ENCODE measurements around the gene SPATA6.
"Not testable (repeated sequence)": the region's sequence is repeated elsewhere in the genome, so short reads cannot be mapped to it uniquely, and the experiment has no call there.

SPATA6 gene

DNA sequence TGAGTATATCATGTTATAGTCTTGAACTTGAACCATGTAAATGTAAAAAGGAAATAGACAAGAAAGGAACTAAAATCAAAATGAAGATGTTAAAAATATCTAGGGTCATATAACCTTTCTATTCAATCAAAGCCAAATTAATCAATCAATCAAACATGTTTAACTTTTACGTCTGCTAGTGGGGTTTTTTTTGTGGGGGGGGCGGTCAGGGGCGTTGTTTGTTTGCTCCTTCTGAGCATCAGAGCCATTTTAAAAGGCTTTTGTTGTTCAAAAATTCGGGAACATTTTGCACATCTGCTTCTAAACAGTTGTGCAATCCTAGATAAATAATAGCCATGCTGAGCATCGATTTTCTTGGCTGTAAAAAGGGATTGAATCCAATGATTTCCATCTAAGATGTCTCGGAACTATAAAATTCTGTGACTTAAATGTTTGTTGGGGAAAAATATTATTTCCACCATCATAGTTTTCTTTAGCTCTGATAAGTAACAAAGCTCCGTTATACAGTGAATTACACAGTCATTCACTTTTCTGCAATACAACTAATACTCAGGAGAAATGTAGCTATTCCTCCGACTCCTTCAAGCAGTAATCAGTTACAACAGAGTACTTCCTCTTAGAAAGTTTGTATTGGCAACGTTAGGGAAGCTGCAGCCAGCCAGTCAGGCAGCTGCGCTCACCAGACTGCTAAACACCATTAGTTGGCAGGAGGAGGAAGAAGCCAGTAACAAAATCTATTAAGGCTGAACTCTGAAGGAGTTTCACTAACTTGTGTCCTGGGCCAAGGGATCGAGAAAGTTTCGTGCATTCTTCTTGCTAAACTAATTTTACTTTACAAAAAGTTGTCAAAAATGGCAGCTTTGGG, 2.2 kb downstream of the SPATA6 start:
- Histone ChIP-seq H3K27ac (peak overlapping the region in 18 of 21 experiments; percentile 4 to 95 (median 65)), H3K4me3 (peak overlapping the region in 2 of 7 experiments; percentile 74 to 89)

DNA sequence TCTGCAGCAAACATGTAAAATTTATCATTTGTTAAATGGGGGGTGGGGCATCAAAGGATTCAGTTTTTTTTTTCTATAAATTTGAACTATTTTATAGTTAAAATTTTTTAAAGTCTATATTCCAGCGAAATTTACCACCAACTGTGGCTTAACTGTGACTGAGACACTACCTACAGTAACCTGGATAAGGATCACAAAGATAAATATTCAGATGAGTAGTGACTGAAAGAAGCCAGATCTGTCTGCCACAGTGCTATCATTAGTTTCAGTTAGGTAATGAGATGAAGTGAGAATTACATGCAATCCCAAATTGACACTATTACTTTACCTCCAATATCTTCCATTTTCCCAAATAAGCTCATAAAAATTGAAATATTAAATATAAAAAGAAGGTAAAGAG, 5.4 kb downstream of the SPATA6 start:
- Histone ChIP-seq H3K27ac (no peak overlapping the region), H3K4me3 (no peak overlapping the region)

DNA sequence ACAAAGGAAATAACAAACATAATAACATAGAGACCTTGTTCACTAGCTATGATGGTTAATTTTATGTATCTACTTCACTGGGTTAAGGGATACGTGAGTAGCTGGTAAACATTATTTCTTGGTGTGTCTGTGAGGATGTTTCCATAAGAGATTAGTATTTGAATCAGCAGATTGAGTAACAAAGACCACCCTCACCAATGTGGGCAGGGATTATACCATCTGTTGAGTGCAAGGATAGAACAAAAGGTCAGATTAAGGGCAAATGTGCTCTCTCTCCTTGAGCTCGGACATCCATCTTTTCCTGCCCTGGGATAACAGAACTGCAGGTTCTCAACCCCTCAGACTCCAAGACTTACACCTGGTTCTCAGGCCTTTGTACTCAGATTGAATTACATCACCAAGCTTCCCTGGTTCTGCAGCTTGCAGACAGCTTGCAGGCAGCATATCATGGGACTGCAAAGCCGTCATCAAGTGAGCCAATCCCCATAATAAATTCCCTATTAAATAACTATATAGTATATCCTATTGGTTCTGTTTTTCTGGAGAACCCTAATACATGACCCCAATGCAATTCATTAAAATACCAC, 9.2 kb downstream of the SPATA6 start:
- H3K4me3 ChIP-seq = no peak overlapping the region
- H3K27ac ChIP-seq = no peak overlapping the region

DNA sequence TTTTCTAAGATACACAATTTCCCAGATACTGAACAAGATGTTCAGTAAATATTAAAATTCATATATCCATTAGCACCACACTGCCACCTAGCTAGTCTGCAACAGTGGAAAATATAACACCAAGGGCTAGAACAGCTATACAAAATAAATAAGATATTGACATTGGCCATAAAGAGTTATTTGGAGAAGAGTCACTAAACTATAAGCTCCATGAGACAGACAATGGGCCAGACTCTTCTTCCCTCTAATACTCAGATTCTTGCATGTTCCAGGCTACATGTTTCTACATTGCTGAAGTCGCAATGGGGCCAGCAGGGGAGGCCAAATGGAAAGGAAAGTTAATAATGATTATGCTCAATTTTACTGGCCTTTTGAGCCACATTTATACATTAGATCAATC, 21.5 kb downstream of the SPATA6 start:
- Histone ChIP-seq H3K4me3 (no peak overlapping the region), H3K27ac (no peak overlapping the region)

DNA sequence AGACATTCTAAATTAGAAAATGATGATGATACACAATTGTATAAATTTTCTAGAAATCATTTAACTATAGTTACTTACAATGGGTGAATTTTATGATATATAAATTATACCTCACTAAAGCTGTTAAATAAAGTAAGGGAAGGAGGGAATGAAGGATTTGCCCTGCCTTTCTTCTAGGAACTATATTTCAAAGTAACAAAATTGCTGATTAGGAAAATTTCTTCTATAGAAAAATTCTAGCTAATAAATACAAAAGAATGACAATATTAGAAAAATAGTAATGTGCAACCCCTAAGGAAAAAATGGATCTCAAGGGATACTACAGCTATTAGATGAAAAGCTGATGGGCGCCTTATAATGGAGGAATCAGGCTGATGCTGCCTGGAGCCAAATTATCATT, 23.1 kb downstream of the SPATA6 start:
- Histone ChIP-seq H3K27ac (no peak overlapping the region), H3K4me3 (no peak overlapping the region)

DNA sequence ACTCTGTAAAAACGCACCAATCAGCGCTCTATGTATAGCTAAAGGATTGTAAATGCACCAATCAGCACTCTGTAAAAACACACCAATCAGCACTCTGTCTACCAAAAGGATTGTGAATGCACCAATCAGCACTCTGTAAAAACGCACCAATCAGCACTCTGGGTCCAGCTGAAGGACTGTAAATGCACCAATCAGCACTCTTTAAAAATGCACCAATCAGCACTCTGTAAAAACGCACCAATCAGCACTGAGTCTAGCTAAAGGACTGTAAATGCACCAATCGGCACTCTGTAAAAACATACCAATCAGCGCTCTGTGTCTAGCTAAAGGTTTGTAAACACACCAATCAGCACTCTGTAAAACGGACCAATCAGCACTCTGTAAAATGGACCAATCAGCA, 27.8 kb downstream of the SPATA6 start:
- H3K27ac ChIP-seq, H3K4me3 ChIP-seq: not testable (repeated sequence)

DNA sequence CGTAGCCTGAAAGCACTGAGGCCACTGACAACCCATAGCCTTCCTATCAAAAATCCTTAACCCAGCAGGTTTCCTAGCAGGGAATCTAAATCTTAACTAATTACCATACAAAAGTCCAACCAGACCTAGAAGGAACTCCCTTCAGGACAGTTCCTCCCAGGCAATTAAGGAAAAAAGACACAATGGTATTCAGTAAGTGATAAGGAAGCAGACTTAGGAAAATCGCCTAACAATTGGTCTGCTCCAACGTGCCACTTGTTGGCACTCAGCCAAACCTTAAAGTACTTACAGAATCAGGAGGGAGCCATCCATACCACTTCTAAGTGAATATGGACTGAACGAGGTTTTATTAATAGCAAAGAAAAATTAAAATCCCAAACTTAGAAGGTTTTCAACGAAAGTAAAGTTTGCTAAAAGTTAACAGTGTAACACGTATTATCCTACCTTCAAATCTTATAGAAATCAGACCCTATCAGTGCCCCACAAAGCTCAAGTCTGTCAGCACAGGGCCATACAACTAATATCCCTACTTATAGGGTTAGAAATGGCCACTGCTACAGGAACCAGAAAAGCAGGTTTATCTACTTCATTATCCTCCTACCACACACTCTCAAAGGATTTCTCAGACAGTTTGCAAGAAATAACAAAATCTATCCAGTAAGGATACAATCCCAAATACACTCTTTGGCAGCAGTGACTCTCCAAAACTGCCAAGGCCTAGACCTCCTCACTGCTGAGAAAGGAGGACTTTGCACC, 29.0 kb downstream of the SPATA6 start:
- Histone ChIP-seq H3K27ac (no peak overlapping the region), H3K4me3 (no peak overlapping the region)

DNA sequence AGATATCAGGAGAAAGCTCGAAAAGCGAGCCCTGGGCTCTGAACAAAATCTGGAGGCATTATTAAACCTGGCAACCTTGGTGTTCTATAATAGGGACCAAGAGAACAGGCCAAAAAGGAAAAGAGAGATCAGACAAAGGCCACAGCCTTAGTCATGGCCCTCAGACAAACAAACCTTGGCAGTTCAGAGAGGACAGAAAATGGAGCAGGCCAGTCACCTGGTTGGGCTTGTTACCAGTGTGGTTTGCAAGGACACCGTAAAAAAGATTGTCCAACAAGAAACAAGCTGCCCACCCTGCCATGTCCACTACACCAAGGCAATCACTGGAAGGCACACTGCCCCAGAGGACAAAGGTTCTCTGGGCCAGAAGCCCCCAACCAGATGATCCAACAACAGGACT, 31.2 kb downstream of the SPATA6 start:
- H3K4me3 ChIP-seq, H3K27ac ChIP-seq: not testable (repeated sequence)

DNA sequence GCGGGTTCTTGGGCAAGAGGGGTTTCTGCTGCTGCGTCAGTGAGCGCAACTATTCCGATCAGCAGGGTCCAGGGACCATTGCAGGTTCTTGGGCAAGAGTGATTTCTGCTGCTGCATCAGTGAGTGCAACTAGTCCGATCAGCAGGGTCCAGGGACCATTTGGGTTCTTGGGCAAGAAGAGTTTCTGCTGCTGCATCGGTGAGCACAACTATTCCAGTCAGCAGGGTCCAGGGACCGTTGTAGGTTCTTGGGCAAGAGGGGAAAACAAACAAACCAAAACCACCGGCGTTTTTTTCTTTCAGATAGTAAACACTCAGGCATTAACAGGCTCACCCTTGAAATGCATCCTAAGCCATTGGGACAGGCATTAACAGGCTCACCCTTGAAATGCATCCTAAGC, 32.6 kb downstream of the SPATA6 start:
- Histone ChIP-seq H3K27ac (no peak overlapping the region), H3K4me3 (no peak overlapping the region)

DNA sequence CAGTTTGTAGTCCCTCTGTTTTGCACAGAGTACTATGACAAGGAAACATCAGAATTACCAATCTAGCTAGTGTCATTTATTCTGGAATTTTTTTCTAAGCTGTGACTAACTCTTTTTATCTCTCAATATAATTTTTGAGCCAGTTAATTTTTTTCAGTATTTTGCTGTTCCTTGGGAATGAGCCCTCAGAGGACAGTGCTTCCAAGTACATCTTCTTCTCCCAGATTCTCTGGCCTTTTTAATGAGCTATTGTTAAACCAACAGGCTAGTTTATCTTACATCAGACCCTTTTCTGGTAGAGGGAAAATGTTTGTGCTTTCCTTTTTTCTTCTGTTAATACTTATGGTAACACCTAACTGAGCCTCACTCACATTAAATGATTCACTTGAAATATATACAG, 34.6 kb downstream of the SPATA6 start:
- not testable (repeated sequence) for H3K4me3 ChIP-seq, H3K27ac ChIP-seq

DNA sequence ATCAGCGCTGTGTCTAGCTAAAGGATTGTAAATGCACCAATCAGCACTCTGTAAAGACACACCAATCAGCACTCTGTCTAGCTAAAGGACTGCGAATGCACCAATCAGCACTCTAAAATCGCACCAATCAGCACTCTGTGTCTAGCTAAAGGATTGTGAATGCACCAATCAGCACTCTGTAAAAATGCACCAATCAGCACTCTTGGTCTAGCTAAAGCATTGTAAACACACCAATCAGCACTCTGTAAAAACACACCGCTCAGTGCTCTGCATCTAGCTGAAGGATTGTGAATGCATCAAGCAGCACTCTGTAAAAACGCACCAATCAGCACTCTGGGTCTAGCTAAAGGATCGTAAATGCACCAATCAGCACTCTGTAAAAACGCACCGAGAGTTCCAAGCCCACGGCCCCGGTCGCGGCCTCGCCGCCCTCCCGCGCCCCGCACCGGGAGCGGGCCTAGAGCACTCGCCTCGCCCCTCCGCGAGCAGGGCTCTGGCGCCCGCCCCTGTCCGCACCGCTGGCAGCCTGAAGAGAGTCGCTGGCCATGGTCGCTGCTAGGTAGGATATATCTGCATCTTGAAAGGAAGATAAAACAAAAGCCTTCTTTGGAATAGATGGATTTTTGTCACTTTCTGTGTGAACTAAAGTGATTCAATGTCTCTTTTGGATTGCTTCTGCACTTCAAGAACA, 36.5 kb downstream of the SPATA6 start:
- not testable (repeated sequence) for H3K27ac ChIP-seq, H3K4me3 ChIP-seq

DNA sequence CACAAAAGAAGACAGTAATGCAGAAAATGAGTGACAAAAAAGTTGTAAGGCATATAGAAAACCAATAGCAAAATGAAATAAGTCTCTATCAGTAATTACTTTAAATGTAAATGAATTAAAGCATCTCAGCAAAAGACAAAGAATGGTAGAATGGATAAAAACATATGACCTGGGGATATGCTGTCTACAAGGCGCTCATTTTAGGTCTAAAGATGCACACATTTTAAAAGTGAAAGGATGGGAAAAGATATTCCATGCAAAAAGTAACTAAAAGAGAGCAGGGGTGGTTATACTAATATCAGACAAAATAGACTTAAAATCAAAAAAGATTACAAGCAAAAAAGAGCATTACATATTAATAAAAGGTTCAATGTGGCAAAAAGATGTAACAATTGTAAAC, 41.2 kb downstream of the SPATA6 start:
- no peak overlapping the region for H3K27ac ChIP-seq
- no peak overlapping the region for H3K4me3 ChIP-seq

DNA sequence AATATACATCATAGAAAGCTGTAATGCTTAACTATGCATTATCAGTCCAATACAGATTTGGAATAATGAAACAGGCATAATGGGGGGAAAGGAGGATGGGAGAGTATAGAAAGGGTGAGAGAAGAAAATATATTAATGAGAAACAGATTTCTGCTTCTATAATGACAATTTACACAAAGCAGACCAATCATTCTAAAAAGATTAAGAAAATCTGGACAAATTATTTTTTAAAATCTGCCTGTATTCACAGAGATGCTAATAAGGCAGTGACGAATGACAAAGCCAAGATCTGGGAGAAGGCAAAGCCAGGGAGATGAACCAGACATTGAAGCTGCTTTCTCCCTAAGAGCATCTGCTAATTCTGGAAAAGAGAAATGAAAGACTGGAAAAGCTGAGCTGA, 50.0 kb downstream of the SPATA6 start:
- H3K27ac ChIP-seq = no peak overlapping the region
- H3K4me3 ChIP-seq = no peak overlapping the region

DNA sequence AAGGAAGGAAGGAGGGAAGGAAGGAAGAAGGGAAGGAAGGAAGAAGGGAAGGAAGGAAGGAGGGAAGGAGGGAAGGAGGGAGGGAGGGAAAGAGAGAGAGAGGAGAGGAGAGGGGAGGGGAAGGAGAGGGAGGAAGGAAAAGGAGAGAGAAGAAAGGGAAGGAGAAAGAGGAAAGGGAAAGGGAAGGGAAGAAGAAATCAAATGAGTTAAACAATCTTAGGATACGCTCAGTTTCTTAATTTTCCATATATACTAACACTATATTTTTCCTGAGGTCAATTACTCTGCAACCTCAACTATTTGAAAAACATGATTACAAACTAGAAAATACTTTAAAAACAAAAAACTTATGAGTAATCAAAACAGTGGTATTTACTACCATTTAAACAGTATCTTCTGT, 53.3 kb downstream of the SPATA6 start:
- Histone ChIP-seq H3K27ac (no peak overlapping the region), H3K4me3 (no peak overlapping the region)

DNA sequence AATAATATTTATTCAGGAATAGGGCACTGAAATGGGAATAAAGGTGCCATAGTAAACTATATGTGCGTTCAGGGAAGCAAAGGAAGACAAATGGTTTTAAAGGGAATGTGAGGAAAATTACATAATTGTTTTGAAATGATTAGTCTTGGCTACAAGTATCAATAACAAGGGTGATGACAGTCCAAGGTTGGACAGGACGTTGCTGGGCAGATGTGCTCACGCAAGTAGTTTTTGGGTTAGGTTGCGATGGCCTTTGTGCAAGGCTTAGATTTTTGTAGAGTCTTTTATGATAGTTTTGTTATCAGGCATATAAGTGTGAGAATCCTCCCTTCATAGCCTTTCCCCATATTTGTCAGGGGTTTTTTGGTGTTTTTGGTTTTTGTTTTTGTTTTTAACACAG, 57.0 kb downstream of the SPATA6 start:
- Histone ChIP-seq H3K4me3 (no peak overlapping the region), H3K27ac (no peak overlapping the region)

DNA sequence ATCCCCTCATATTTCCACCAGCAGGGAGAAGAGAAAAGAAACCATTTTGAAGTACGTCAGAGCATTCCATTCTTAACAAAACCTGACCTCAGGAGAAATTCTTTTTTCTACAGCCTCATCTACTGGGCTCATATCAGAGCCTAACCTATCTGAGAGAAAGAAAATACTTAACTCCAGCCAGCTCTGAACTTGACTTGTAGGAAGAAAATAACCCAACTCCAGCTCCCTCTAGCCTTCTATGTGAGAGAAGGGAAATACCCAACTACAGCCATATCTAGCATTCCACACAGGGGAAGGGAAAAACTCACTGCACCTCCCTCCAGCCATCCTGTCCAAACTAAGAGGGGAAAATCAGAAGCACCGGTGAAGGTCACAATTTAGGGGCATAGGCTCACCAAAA, 57.7 kb downstream of the SPATA6 start:
- Histone ChIP-seq H3K4me3 (no peak overlapping the region), H3K27ac (no peak overlapping the region)

DNA sequence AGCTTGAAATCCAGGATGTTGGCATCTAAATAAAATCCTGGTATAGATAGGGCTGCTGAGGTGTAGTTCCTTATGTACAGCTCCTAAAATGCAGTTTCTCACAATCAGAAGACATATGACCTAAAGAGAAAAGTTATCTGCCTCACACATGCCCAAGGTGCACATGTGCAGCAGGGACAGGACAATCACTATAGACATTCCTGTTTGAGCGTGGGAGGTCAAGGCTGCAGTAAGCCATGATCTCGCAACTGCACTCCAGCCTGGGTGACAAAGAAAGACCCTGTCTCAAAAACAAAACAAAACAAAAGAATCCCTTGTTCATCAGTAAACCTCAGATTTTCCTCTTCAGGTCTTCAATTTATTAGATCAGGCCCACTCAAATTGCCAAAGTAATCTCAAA, 66.1 kb downstream of the SPATA6 start:
- H3K27ac ChIP-seq = no peak overlapping the region
- H3K4me3 ChIP-seq = no peak overlapping the region

DNA sequence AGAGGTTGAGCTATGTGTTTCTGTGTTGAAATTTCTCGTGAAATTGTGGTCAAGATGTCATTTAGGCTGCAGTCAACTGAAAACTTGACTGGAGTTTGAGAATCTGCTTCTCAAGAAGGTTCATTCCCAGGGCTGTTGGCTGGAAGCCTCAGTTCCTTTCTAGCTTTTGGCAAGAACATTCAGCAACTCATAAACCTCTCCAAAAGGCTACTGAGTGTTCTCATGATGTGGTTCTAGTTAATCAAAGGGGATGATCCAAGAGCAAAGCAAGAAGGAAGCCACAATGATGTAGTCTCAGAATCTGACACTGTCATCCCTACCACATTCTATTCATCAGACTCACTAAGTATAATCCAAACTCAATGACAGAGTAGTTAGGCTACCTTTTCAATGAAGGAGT, 66.6 kb downstream of the SPATA6 start:
- no peak overlapping the region for H3K4me3 ChIP-seq
- no peak overlapping the region for H3K27ac ChIP-seq

DNA sequence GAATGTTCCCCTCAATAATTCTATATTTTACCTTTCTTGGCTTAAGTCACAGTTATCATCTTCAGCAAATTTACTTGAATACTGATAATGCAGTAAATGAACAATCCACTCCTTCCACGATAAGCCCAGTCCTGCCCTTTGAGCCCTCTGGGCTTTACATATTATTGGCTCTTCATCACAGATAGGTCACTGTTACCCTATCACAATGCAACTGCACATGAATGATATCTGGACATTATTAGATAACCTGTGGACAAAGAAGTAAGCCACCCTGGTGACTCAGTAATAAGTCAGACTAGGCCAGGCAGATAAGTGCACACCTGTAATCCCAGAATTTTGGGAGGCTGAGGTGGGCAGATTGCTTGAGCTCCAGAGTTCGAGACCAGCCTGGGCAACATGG, 69.4 kb downstream of the SPATA6 start:
- Histone ChIP-seq H3K4me3 (no peak overlapping the region), H3K27ac (no peak overlapping the region)

DNA sequence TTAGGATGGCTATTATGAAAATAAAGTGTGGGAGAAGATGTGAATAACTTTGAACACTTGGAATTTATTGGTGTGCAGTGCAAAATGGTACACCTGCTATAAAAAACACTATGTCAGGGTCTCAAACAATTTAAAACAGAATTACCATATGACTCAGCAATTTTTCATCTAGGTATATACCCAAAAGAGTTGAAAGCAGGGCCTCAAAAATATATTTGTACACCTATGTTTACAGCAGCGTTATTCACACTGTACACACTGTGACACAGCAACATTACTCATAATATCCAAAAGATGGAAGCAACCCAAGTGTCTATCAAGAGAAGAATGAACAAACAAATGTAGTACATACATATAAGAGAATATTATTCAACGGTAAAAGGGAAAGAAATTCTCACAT, 75.8 kb downstream of the SPATA6 start:
- Histone ChIP-seq H3K4me3 (no peak overlapping the region), H3K27ac (no peak overlapping the region)

Measured in skin epidermis (tissue), 12 donors.